NCI-H345 treated with DMSO at 0.1 percent for 48 hours (cell line): ENCODE data around the gene LGALS7.
A peak's percentile ranks its signal among the peaks of the same experiment; 100 is the strongest.

Experiments used
- DNase-seq: peaks from one replicate; lab custom pipeline; 2025; ENCODE audit not compliant: unreplicated experiment; lab: John Stamatoyannopoulos, UW

Gene LGALS7

DNA sequence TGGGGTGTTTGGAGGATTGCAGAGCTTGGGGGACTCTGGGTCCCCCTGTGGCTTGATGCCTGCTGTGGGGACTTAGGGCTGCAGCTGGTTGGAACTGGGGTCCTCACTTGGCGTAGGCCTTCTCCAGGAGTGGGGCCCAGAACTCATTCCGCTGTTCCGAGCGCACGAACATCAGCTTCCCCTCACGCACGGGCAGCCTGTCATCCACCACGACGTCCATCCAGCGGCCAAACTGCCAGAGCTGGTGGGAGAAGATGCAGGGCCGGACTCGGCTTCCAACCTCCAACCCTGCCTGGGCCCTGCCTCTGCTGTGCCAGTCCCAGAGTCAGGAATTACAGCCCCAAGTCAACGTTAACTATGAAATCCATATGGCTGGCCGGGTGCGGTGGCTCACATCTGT, 31.6 kb downstream of the LGALS7 start:
- no peak for DNase-seq

DNA sequence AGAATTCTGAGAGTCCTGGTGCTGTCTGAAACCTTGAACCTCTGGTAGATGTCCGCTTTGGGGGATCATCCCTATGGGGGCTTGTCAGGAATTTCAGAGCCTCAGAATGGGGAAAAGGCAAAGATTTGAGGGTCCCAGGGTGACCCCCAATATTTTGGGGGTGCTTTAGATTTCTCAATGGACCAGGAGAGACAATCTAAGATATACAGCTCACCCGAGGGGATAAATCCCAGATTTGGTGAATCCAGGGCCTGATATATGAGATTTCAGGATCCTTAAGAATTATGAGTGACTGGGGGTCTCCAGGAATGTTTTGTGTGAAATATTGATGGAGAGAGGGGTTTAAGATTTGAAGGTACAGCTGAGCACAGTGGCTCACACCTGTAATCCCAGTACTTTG, 32.4 kb downstream of the LGALS7 start:
- no peak for DNase-seq

DNA sequence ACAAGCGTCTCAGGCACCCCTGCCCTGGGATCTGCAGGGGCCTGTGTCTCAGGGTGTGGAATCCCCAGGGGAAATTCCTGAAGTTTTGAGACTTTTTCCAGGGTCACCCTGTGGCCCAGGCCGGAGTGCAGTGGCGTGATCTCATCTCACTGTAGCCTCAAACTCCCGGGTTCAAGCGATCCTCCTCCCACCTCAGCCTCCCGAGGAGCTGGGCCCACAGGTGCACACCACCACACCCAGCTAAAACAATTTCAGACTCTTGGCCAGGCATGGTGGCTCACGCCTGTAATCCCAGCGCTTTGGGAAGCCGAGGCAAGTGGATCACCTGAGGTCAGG, 33.1 kb downstream of the LGALS7 start:
- no peak for DNase-seq

DNA sequence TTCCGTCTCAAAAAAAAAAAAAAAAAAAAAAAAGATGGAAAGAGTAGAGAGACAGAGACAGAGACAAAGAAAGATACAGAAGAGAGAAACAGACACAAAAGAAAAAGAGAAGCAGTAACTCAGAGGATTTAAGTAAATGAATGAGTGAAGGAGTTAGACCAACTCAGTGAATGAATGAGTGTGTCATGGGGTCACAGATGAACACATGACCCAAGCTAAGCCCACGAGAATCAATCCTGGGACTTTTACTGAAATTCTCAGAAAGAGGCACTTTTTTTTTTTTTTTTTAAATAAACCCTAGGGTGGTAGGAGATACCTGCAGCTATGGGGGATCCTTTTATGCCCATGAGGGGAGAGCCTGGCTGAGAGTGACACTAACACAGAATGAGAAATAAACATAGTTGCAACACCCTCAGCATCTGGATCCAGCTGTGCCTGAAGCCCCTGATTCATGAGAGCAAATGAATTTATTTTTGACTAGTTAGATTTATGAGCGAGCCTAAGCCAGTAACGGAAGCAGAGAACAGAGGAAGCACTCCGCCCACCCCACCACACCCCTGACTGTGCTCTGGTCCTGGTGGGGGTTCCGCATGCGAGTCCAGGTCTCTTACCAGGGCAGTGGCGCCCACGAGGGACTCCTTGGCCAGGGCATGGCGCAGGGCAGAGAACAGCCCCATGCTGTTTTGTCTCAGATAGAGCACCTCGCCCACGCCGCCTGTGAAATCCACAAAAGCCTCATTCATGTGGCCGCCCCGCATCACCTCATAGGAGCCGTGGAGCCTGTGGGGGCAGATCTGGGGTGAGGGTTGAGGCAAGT, 33.7 kb downstream of the LGALS7 start:
- no peak for DNase-seq

DNA sequence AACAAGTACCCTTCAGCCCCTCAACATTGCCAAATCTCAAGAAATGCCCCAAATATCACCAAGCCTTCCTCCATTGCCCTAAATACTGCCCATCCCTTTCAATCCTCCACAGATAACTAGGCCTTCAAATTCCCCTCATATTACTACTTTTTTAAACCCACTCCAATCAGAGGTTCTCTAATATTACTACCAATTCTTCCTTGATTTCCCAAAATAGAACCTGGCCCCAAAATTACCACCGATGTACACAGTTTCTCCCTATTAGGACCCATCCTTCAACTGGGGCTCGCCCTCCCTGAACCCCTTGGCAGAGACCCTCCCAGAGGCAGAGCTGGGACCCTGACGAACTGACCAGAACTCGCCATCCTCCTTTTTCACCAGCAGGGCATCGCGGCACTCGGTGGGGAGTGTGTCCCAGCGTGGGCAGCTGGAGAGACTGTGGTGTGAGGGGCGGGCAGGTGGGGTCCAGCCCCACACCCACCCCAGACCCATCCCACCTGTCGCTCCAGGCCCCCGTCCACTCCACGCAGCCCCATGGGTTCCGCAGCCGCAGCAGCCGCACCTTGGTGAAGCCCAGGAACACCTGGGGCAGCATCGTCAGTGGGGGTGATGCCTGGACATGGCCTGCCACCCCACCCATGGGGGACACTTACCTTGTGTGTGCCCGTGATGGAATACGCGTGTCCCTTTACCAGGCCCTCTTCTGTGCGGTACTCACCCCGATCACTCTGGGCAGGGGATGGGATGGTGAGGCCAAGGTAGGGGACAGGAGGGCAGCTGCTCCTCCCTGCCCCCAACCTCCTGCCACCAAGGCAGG, 35.2 kb downstream of the LGALS7 start:
- no peak for DNase-seq

DNA sequence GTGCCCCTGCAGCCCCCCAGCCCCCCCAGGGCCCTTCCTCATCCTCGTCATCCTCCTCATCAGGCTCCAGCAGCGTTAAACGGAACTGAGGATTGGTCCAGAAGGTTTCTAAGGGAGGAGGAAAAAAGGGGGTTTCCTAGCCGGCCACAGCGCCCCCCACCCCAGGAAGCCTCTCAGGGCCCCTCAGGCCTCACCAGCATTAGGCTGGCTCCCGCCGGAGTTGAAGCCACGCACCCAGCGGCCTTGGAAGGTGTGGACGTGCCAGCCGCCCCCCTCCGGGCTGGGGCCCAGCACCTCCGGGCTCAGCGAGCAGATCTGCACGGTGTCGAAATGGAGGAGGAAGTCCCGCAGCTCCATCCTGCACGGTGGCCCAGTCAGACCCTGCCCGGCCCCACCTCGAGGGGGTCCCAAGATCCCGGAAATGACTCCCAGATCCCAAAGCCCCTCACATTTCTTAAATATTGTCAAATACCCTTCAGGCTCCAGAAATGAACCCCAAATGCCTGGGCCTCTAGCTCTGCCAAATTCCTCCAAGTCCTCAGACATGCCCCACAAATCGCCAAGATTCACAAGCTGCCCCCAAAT, 35.9 kb downstream of the LGALS7 start:
- DNase-seq, result no peak

DNA sequence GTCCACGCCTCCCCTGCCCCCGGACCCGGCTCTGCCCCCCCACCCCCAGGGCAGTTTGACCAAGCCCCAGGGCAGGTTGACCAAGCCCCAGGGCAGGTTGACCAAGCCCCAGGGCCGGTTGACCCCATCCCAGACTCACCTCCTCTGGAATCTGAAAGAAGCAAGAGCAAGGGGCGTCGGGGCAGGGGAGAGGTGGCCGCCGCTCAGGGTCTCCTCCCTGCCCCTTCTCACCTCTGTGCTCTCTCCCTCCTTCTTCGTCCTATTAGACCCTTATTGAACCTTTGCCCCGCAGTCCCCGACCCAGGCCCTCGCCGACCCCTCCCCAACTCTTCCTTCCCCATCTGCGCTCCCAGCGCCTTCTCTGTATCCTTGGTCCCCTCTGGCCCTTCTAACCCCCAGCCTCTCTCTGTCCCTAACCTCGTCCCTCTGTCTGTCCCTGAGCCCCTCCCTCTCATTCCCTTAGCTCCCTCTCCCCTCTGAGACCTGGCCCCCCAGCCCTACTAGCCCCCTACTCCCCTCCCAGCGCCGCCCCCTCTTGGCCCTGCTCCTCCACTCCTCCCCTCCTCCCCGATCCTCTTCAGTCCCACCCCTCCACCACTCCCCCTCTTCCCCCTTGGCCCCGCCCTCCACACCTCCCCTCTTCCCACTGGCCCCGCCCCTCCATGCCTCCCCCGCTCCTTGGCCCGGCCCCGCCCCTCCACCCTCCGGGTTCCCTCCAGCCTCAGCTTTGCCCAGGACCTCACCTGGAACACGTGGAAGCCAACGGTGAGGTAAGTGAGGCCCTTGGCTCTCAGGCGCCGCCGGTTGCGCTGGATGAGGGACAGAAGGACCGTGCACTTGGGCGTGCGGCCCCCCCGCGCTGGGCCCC, 36.7 kb downstream of the LGALS7 start:
- DNase-seq, result peak; percentile 53

DNA sequence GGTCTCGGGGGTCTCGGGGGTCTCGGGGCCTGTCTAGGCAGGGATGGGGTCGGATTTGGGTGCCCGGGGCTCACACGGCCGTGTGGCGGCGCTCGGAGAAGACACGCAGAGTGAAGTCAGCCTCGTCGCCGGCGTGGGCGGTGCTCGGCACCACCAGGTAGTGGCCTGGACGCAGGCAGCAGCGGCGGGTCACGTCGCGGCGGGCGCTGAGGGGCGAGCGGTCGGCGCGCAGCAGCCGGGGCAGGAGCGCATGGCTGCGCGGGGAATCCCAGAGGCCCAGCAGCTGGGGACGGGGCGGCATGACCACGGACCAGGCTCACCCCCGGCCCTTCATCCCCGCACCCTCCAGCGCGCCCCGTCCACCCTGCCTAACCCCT, 37.3 kb downstream of the LGALS7 start:
- peak; percentile 30 for DNase-seq

DNA sequence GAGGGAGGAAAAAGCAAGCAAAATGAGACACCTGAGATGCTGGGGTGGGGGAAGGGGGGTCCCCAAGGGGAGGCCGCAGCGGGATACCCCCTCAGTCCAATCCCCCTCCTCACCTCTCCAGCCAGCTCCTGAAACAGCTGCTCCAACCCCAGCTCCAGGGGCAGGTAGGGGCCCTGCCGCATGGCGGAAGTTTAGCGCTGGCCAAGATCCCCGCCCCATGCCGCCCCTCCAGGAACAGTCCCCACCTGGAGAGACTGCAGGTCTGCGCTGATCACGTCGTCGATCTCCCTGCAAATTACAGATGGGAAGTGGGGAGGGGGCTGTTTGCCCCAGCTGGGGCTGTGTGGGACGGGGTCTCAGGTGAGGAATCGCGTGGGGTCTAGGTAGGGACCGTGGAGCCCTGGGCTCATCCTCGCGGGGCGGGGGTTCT, 38.0 kb downstream of the LGALS7 start:
- no peak for DNase-seq

DNA sequence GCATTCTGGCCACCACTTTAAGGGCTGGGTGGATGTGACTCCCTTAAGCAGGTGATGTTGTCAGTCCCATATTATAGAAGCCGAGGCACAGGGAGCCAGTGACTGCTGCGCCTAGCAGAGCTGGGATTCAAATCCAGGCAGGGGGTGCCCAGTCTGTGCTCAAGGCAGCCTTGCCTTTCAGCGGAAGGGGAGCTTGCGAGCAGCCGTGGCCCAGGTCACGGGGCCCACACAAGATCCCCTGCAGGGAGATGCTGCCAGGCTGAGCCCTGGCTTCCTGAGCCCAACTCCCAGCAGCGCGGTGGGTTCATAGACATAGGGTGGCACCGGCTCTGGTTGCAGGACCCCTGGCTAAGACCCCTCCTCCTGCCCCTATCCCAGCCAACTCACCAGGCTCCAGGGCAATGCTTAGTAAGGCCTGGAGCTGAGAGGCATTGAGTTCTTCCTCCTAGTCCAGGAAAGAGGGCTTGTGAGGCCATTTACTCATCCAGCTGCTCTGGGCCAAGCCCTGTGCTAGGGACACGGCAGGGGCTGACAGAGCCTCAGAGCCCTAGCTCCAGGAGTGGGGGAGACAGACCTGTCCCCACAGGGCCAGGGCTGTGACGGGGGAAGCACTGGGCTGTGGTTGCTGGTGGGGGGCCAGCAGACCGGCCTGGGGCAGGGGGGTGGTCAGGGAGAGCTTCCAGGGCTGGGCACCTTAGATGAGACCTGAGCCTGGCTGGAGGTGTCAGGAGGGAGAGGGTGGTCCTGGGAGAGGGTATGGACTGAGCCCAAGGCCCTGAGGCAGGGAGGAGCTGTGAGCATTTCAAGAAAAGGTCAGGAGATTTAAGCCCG, 38.7 kb downstream of the LGALS7 start:
- DNase-seq, result no peak

DNA sequence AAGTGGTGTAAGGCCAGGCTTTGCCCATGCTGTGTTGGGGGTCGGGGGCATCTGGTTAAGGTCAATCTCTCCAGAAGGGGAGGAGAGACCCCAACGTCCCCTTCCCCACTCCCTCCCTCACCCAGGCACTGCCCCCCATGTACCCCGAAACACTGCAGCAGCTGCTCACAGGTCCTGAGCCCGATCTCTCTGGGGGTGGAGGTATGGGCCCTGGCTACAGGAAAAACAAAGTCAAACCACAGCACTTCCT, 39.2 kb downstream of the LGALS7 start:
- no peak for DNase-seq

DNA sequence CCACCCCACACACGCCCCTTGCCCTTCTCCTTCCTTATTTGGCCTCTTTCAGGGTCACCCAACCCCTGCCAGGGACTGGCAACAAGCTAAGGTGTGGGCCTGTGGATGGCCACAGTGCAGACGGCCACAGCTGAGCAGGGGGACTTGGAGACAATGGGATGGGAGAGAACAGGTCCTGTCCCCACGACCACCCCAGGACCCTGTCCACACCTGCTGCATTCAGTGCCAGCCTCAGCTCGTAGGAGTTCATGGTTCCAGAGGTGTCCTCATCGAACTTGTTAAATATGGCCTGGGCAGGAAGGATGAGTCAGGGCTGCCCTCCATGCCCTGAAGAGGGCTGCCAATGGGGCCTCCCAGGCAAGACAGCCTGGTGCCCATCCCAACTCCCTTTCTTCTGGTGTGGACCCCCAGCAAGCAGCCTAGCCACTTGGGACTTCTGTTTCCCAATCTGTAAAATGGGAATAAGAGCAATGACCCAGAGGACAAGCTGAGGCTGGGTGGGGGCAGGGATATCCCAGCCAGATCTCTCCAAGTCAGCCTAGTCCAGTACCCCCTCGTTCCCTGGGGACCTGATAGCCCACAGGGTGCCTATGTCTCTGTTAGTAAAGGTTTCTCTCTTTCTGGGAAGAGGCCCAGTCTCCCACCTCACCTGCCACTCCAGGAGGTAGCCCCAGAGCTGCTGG, 39.7 kb downstream of the LGALS7 start:
- no peak for DNase-seq

DNA sequence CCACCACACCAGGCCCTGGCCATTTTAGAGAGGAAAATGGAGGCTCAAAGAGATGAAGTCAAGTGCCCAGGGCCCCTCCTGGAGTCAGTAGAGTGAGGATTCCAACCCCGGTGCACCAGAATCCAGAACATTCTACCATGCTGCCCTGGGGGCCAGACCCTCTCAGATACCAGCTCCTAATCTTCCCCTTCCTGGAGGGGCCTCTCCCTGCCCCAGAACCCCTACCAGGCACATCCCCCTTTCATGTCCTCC, 40.1 kb downstream of the LGALS7 start:
- no peak for DNase-seq

DNA sequence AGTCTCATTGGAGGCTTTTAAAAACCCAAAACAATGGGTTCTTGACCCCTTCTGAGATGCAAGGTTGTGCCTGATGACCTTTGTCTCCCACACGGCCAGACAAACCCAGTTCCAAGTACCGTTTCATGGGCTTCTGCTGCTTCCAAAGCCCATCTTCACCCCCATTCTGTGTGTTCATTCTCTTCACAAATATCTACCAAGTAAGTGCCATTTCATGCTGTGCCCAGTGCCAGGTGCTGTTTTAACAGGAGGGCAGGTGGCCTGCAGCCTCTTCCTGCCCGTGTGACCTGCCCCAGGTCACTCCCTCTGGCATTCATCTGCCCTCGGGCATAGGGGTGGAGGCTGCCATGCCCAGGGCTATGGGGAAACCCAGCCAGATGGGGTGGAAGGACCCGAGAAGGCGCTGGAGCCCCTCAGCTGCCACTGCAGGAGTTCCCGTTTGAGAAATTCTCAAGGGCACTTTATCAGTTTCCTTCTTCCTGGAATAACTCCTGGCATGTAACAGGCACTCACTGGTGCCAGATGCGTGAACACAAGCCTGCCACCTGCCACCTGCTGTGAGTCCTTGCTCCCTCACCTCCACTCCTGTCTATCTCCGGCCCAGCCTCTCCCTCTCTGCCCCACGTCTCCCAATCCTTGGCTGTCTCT, 41.5 kb downstream of the LGALS7 start:
- peak; percentile 35 for DNase-seq

DNA sequence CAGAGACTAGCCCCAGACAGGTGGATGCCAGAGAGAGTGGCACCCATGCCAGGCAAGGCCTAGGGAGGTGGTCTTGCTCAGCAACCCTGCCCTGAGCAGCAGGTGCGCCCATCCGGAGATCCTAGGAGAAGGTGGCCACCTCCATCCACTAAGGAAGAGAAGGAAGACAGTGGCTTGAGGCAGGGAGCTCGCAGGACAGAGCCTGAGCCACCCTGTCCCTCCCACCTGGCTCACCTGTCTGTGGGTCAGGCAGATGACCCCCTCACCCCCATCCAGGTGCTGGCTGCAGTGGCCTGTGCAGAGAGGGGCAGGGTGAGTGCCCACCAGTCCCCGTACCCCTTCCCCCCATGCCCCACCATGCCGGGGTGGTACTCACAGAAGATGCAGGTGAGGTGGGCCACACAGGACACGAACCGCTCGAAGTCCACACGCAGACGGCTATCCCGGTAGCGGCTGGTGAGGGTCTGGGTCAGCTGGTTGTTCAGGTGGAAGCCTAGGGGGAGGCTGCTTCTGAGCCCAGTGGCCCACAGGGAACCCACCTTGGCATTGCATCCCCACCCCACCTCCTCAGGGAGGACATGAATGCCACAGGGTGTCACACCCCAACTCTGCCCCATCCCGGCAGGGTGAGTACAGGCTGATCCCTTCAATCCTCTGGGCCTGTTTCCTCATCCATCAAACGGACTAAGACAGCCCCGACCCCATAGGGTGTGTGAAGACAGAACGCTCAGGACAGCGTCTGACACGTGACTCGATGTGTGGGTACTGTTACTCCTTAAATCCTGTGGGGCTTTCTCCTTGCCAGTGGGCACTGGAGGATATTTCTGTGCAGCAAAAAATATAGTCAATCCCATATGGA, 42.4 kb downstream of the LGALS7 start:
- DNase-seq, result no peak

DNA sequence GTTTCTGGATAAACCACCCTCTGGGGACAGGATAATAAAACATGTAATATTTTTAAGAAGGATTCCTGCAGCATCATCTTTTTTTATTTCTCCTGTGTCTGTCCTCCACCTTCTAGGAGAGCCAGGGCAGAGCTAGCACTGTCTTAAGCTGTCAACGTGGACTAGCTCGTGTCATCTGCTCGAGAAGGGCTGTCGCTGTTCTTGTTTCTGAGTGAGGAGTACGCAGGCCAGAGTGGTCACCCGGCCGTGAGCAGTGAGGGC, 42.9 kb downstream of the LGALS7 start:
- DNase-seq, result no peak

DNA sequence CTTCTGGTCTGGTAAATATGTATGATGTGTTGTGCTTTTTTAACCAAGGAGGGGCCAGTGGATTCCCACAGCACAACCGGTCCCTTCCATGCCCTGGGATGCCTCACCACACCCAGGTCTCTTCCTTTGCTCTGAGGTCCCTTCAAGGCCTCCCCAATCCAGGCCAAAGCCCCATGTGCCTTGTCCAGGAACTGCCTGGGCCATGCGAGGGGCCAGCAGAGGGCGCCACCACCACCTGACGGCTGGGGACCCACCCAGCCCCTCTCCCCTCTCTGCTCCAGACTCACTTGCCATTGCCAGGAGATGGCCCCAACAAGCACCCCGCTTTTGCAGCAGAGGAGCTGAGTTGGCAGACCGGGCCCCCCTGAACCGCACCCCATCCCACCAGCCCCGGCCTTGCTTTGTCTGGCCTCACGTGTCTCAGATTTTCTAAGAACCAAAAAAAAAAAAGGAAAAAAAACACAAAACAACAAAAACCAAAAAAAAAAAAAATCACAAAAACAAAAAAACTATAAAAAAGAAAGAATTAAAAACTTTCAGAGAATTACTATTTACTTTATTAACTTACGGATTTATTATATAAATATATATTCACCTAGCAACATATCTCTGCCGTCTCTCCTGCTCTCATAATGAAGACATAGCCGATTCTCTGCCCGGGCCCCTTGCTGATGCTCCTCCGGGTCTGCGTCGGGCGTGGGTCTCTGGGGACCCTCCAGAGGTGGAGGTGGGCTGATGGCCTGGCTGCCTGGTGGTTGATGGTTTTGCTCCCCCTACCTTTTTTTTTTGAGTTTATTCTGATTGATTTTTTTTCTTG, 43.5 kb downstream of the LGALS7 start:
- DNase-seq, result peak; percentile 34

DNA sequence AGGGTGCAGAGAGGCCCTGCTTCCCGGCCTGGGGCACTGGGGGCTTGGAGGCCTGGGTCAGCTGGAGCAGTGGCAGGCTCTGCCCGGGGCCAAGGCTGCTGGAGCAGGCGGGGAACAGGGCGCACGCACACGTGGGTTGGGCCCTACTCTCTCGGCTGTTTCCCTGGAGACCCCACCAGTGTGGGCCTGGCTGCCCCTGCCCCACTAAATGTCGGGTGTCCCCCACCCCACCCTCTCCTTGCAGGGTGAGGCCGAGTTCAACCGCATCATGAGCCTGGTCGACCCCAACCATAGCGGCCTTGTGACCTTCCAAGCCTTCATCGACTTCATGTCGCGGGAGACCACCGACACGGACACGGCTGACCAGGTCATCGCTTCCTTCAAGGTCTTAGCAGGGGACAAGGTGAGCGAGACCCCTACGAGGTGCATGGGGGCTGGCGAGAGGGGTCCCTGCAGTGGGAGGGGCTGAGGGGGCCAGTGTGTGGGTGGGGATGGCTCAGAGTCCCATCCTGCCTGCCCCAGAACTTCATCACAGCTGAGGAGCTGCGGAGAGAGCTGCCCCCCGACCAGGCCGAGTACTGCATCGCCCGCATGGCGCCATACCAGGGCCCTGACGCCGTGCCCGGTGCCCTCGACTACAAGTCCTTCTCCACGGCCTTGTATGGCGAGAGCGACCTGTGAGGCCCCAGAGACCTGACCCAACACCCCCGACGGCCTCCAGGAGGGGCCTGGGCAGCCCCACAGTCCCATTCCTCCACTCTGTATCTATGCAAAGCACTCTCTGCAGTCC, 44.4 kb downstream of the LGALS7 start:
- DNase-seq, result no peak
